H1 (cell line): Measurements from ENCODE around the gene AP1M2. TPM values are rescaled to one million over a fixed set of nuclear protein-coding genes. Genes with fewer than 3 reads are reported as not detected.

ENCODE experiments used
- CBX8 ChIP-seq: fragments of 300-800, 300-1000 bp; sonication (generic); IDR thresholded peaks from 2 replicates; pipeline ENCODE4 v1.7.1; 2016; ENCODE audit warnings: low read depth, low read length, borderline replicate concordance
- CEBPB ChIP-seq: IDR thresholded peaks from 2 replicates; pipeline ENCODE4 v1.6.1; 2012; ENCODE audit warnings: low read depth, low read length
- CTBP2 ChIP-seq: IDR thresholded peaks from 2 replicates; pipeline ENCODE4 v1.7.0; 2011; ENCODE audit warnings: borderline replicate concordance, mild to moderate bottlenecking, moderate library complexity, mixed read lengths, low read length; ENCODE audit not compliant: insufficient read depth, insufficient read length
- CTCF ChIP-seq, 3 experiments: IDR thresholded peaks; 1 replicate in 2 of 3; 2 replicates in 1 of 3; pipeline versions ENCODE4 v1.5.1 to v1.6.1; 2011; ENCODE audit warnings: low read length in 3 of 3, mild to moderate bottlenecking in 3 of 3, inconsistent platforms in 2 of 3, low read depth in 1 of 3, moderate library complexity in 1 of 3; ENCODE audit not compliant: insufficient read depth in 1 of 3; ENCODE audit errors: control extremely low read depth in 1 of 3
- EGR1 ChIP-seq: IDR thresholded peaks from 2 replicates; pipeline ENCODE4 v1.6.1; 2011; ENCODE audit warnings: low read depth, low read length, borderline replicate concordance
- NRF1 ChIP-seq: IDR thresholded peaks from 2 replicates; pipeline ENCODE4 v1.6.1; 2011; ENCODE audit warnings: mild to moderate bottlenecking, low read depth, low read length, improper control_type of control experiment
- RAD21 ChIP-seq, 2 experiments: IDR thresholded peaks in 1 of 2; conservative IDR thresholded peaks in 1 of 2; 2 replicates each; pipeline ENCODE4 v1.6.1; 2011; ENCODE audit warnings: low read depth in 2 of 2, low read length in 2 of 2, improper control_type of control experiment in 1 of 2, inconsistent platforms in 1 of 2, mild to moderate bottlenecking in 1 of 2, moderate library complexity in 1 of 2
- polyA plus RNA-seq, 7 experiments: library from polyadenylated mRNA; depleted of rRNA in 3 of 7; stranded (reverse) in 5 of 7; unstranded in 2 of 7; fragments of >200 nt in 5 of 7; fragments of 200-250 nt in 2 of 7; gene quantifications; 1 replicate in 5 of 7; 2 replicates in 1 of 7; 4 replicates in 1 of 7; pipeline versions ENCODE4 v1.2.1 to v1.2.3, GENCODE V29; 2011 to 2013; ENCODE audit warnings: missing spikeins in 2 of 7, mixed read lengths in 2 of 7
- total RNA-seq: library from RNA; stranded (reverse); fragmentation: NEBNext Ultra II Directional; extraction: Animal tissue kit (Norgen Biotek cat#: 25700); gene quantifications from 2 replicates; pipeline ENCODE4 v1.2.1, GENCODE V29; 2021

Gene AP1M2
- total and polyA plus RNA-seq, 2 of the 8 experiments (the other 6 are each of a cell fraction or from before 2014, with no cell fraction given) = 140 to 161 TPM

GRCh38 chr19:10631874-10632273 is 44.8 kb upstream of the AP1M2 start (continued):
- TF ChIP-seq RAD21 (IDR thresholded peaks at IDR 0.05 in 1 of 2, conservative IDR thresholded peaks at IDR 0.05 in 1 of 2; ENCODE audit: low read depth in 2 of 2, low read length in 2 of 2) (no peak), EGR1 (no peak), NRF1 (no peak), CBX8 (no peak), CTCF (IDR thresholded peaks at IDR 0.05; ENCODE audit: control extremely low read depth in 1 of 3, insufficient read depth in 1 of 3, low read depth in 1 of 3, low read length in 3 of 3) (no peak), CEBPB (no peak), CTBP2 (no peak)
- TF ChIP-seq, all 59 proteins: peak for 0
